GM12878 (cell line): ENCODE results near the gene ABCC5. TPM values are rescaled to one million over a fixed set of nuclear protein-coding genes. Genes with fewer than 3 reads are reported as not detected.

Source experiments
- ATAC-seq: fragments of 200-7000 bp; cut with Tn5 transposase; 3 replicates; pipeline ENCODE4 v1.9.1; 2020; ENCODE audit warnings: mild to moderate bottlenecking, moderate library complexity
- BruUV-seq: library from RNA; stranded (reverse); fragments of 400-500 nt; replicated peaks from 2 replicates; lab custom pipeline; 2021; lab: Mats Ljungman, UMichigan
- CTCF ChIA-PET: fragments of 300-600 bp; sonication (Branson Sonifier 250); formaldehyde crosslinking; extraction: SDS; loops from one replicate; lab custom pipeline; 2021; ENCODE audit warnings: inconsistent platforms; lab: Yijun Ruan, JAX
- POLR2A ChIA-PET: fragments of 350-600 bp; formaldehyde crosslinking; extraction: SDS; loops from one replicate; lab custom pipeline; 2021; ENCODE audit warnings: inconsistent platforms; lab: Charles Lee
- RAD21 ChIA-PET: fragments of 300-600 bp; sonication (Branson Sonifier 250); formaldehyde crosslinking; loops from one replicate; lab custom pipeline; 2023; ENCODE audit warnings: antibody characterized with exemption; ENCODE audit not compliant: unreplicated experiment; lab: Charles Lee
- SMC1A ChIA-PET: fragments of 300-600 bp; sonication (Branson Sonifier 250); formaldehyde crosslinking; loops from one replicate; lab custom pipeline; 2023; ENCODE audit not compliant: unreplicated experiment, uncharacterized antibody; lab: Charles Lee
- DNase-seq: peaks from one replicate; pipeline ENCODE4 v3.0.0-alpha.2; 2011; ENCODE audit warnings: low read depth, low spot score
- FAIRE-seq: peaks from 3 replicates; lab custom pipeline; 2011; peaks lifted over from hg19 to GRCh38; lab: Jason Lieb, UNC
- H2AFZ ChIP-seq: 2 replicates; pipeline ENCODE4 v1.6.0; 2011; ENCODE audit warnings: low read depth, low read length, control low read depth; ENCODE audit not compliant: control insufficient read depth
- H3K27ac ChIP-seq: 2 replicates; pipeline ENCODE4 v1.5.1; 2011; ENCODE audit warnings: control low read depth; ENCODE audit not compliant: control insufficient read depth, insufficient read depth
- H3K27me3 ChIP-seq, 2 experiments: replicated peaks in 1 of 2; 2 replicates each; pipeline versions ENCODE4 v1.6.0 to v1.6.1; 2011; ENCODE audit warnings: low read length in 1 of 2; ENCODE audit not compliant: control insufficient read depth in 2 of 2, insufficient read depth in 2 of 2
- H3K36me3 ChIP-seq, 2 experiments: 2 replicates each; pipeline ENCODE4 v1.5.1; 2011; ENCODE audit warnings: low read length in 1 of 2; ENCODE audit not compliant: control insufficient read depth in 2 of 2, insufficient read depth in 2 of 2
- H3K4me1 ChIP-seq: 2 replicates; pipeline ENCODE4 v1.6.1; 2011; ENCODE audit warnings: mild to moderate bottlenecking, low read length, moderate library complexity, mixed read lengths; ENCODE audit not compliant: control insufficient read depth, insufficient read depth
- H3K4me2 ChIP-seq: 2 replicates; pipeline ENCODE4 v1.6.0; 2011; ENCODE audit warnings: control low read depth; ENCODE audit not compliant: control insufficient read depth, insufficient read depth
- H3K4me3 ChIP-seq: fragments of 200-600 bp; sonication (generic); 2 replicates; pipeline ENCODE4 v1.5.1; 2016
- H3K79me2 ChIP-seq: 2 replicates; pipeline ENCODE4 v1.6.0; 2011; ENCODE audit warnings: low read length; ENCODE audit not compliant: control insufficient read depth, insufficient read depth
- H3K9ac ChIP-seq: 2 replicates; pipeline ENCODE4 v1.8.0; 2011; ENCODE audit warnings: low read length, control low read depth, mixed read lengths; ENCODE audit not compliant: control insufficient read depth, insufficient read depth
- H3K9me3 ChIP-seq: replicated peaks from 3 replicates; pipeline ENCODE4 v1.5.1; 2011; ENCODE audit warnings: mild to moderate bottlenecking, low read length; ENCODE audit not compliant: control insufficient read depth, insufficient read depth
- H4K20me1 ChIP-seq: 2 replicates; pipeline ENCODE4 v1.6.0; 2011; ENCODE audit not compliant: control insufficient read depth, insufficient read depth
- BMI1 ChIP-seq: fragments of 450-650 bp; IDR thresholded peaks from 2 replicates; pipeline ENCODE4 v1.6.1; 2016; ENCODE audit warnings: mild to moderate bottlenecking, moderate library complexity, borderline replicate concordance
- FOXK2 ChIP-seq: fragments of 450-650 bp; IDR thresholded peaks from 2 replicates; pipeline ENCODE4 v1.6.1; 2017; ENCODE audit warnings: mild to moderate bottlenecking, moderate library complexity
- LARP7 ChIP-seq: fragments of 450-650 bp; IDR thresholded peaks from 2 replicates; pipeline ENCODE4 v1.6.1; 2017; ENCODE audit warnings: mild to moderate bottlenecking
- MAX ChIP-seq: IDR thresholded peaks from 2 replicates; pipeline ENCODE4 v1.6.1; 2012; ENCODE audit warnings: low read depth, low read length, improper control_type of control experiment
- MLLT1 ChIP-seq: fragments of 450-650 bp; IDR thresholded peaks from 2 replicates; pipeline ENCODE4 v1.6.1; 2016; ENCODE audit warnings: mild to moderate bottlenecking
- NBN ChIP-seq: fragments of 450-650 bp; IDR thresholded peaks from 2 replicates; pipeline ENCODE4 v1.6.1; 2016
- NFXL1 ChIP-seq: fragments of 450-650 bp; IDR thresholded peaks from 2 replicates; pipeline ENCODE4 v1.6.1; 2017; ENCODE audit warnings: antibody characterized with exemption, mild to moderate bottlenecking, borderline replicate concordance
- NFYA ChIP-seq: IDR thresholded peaks from 2 replicates; pipeline ENCODE4 v1.6.1; 2011; ENCODE audit warnings: low read depth, mild to moderate bottlenecking, low read length, improper control_type of control experiment, borderline replicate concordance
- POLR2AphosphoS5 ChIP-seq: IDR thresholded peaks from 2 replicates; pipeline ENCODE4 v1.6.1; 2011; ENCODE audit warnings: mild to moderate bottlenecking, low read length, inconsistent platforms
- SIN3A ChIP-seq: IDR thresholded peaks from 2 replicates; pipeline ENCODE4 v1.6.1; 2012; ENCODE audit warnings: low read depth, low read length, improper control_type of control experiment
- SMAD1 ChIP-seq: fragments of 450-650 bp; IDR thresholded peaks from 2 replicates; pipeline ENCODE4 v1.6.1; 2018; ENCODE audit warnings: mild to moderate bottlenecking, low read depth; ENCODE audit not compliant: partially characterized antibody
- YBX1 ChIP-seq: fragments of 450-650 bp; IDR thresholded peaks from 2 replicates; pipeline ENCODE4 v1.6.1; 2016; ENCODE audit warnings: antibody characterized with exemption
- ZNF687 ChIP-seq: fragments of 450-650 bp; IDR thresholded peaks from 2 replicates; pipeline ENCODE4 v1.6.1; 2017; ENCODE audit warnings: mild to moderate bottlenecking, moderate library complexity
- WGBS: methylation state at CpG from one replicate; pipeline ENCODE4 v1.1.6; 2016; ENCODE audit warnings: low lambda C conversion rate; ENCODE audit not compliant: insufficient replicate concordance, insufficient coverage; ENCODE audit errors: missing lambda C conversion rate; 5-methylcytosine and 5-hydroxymethylcytosine counted together
- in situ Hi-C: fragments of 300-500 bp; cut with MboI; formaldehyde crosslinking; loops from 9 replicates; pipeline ENCODE4 v1.14.3; 2018; ENCODE audit warnings: mixed read lengths
- intact Hi-C: fragments of 100-400 bp; cut with micrococcal nuclease; formaldehyde crosslinking; loops from one replicate; pipeline ENCODE4 v1.14.2; 2022; ENCODE audit not compliant: unreplicated experiment
- polyA plus RNA-seq, 11 experiments: library from polyadenylated mRNA; depleted of rRNA in 4 of 11; unstranded in 6 of 11; stranded (reverse) in 5 of 11; fragments of >200 nt; fragmentation: Nextera tagmentation in 4 of 11; fragmentation: Illumina TruSeq in 1 of 11; extraction: Ambion mirVana in 4 of 11; extraction: Trizol in 1 of 11; gene quantifications; 1 replicate in 1 of 11; 2 replicates in 10 of 11; pipeline versions ENCODE4 v1.2.1 to v1.2.3, GENCODE V29; 2011 to 2016; ENCODE audit warnings: inconsistent platforms in 2 of 11, missing spikeins in 2 of 11, low read depth in 1 of 11
- total RNA-seq, 4 experiments: library from RNA; depleted of rRNA in 3 of 4; stranded (reverse); fragments of >200 nt in 3 of 4; fragmentation: Illumina TruSeq in 1 of 4; extraction: Trizol in 1 of 4; gene quantifications; 2 replicates each; pipeline versions ENCODE4 v1.2.1 to v1.2.3, GENCODE V29; 2013 to 2021

ABCC5 gene
- total and polyA plus RNA-seq, 10 of the 15 experiments (the other 5 are each of a cell fraction or from before 2014, with no cell fraction given) = 6.0 to 17.8 (median 9.7) TPM

- ChIA-PET CTCF (no interaction called here), RAD21 (no interaction called here), POLR2A (no interaction called here), SMC1A (no interaction called here)
- intact Hi-C loops = no loop called here
- Histone ChIP-seq H3K4me2 (no peak overlapping the region), H3K27ac (no peak overlapping the region), H3K4me3 (no peak overlapping the region), H3K9me3 (no peaks in the 10 kb centered on the region), H3K4me1 (no peaks in the 10 kb centered on the region), H4K20me1 (no peaks in the 10 kb centered on the region), H3K79me2 (no peaks in the 10 kb centered on the region), H3K27me3 (no peaks in the 10 kb centered on the region), H2AFZ (no peak overlapping the region), H3K36me3 (no peaks in the 10 kb centered on the region), H3K9ac (no peak overlapping the region)
- in situ Hi-C loops = no loop called here
- 74% methylated on average over 5 of the region's 5 CpGs for WGBS
- BruUV-seq = no TSS peak
- no peak for TF ChIP-seq NFYA
- TF ChIP-seq YBX1 = no peak
- no peak for ATAC-seq
- no peak for FAIRE-seq
- no peak for DNase-seq
Observed at GRCh38 chr3:184045995-184046394, 28.3 kb upstream of the ABCC5 start.

GRCh38 chr3:184042617-184043016 is 24.9 kb upstream of the ABCC5 start:
- in situ Hi-C loops (no loop called here), intact Hi-C loops (no loop called here)
- FAIRE-seq (no peak), ATAC-seq (no peak), DNase-seq (no peak)
- WGBS = 0% methylated on average over 1 of the region's 1 CpG
- ChIA-PET SMC1A (no interaction called here), RAD21 (no interaction called here), POLR2A (interaction anchor here (0.7 kb wide), 1 partner anchor 157 kb away, joined by 3 read pairs; no protein-coding TSS in a partner anchor), CTCF (interaction anchor here (1.1 to 1.3 kb wide), 3 partner anchors 12 to 146 kb away, joined by 3 to 4 read pairs (median 3); no protein-coding TSS in a partner anchor)
- Histone ChIP-seq H3K4me2 (no peak overlapping the region), H3K4me3 (no peak overlapping the region), H4K20me1 (no peaks in the 10 kb centered on the region), H3K36me3 (no peaks in the 10 kb centered on the region), H3K27ac (no peak overlapping the region), H3K4me1 (no peaks in the 10 kb centered on the region), H3K79me2 (no peaks in the 10 kb centered on the region), H3K9ac (no peak overlapping the region), H3K9me3 (no peaks in the 10 kb centered on the region), H3K27me3 (no peaks in the 10 kb centered on the region), H2AFZ (no peak overlapping the region)
- no TSS peak for BruUV-seq
- TF ChIP-seq SIN3A (no peak), NBN (no peak), NFXL1 (no peak), LARP7 (no peak), MAX (no peak), MLLT1 (no peak), FOXK2 (no peak), POLR2AphosphoS5 (no peak), BMI1 (no peak), ZNF687 (no peak), SMAD1 (no peak)
